Lower leg skin (tissue), 3 donors: Measurements from ENCODE around the gene ANP32B.

Experiments used
- CTCF ChIP-seq, 3 donors: fragments of 450-650 bp; IDR thresholded peaks; one replicate each; pipeline ENCODE4 v1.5.1; 2016; ENCODE audit warnings: antibody characterized with exemption in 3 of 3, mild to moderate bottlenecking in 3 of 3, moderate library complexity in 2 of 3
- POLR2A ChIP-seq, 2 donors: fragments of 450-650 bp; IDR thresholded peaks; one replicate each; pipeline ENCODE4 v1.6.1; 2016 to 2017; ENCODE audit warnings: antibody characterized with exemption in 2 of 2, mild to moderate bottlenecking in 1 of 2, moderate library complexity in 1 of 2

GRCh38 chr9:98049288-98050072 is 66.3 kb downstream of the ANP32B start:
- TF ChIP-seq CTCF (IDR thresholded peaks at IDR 0.05) (no peak), POLR2A (IDR thresholded peaks at IDR 0.05) (no peak)
